ENCODE results near the gene CCDC88B.
"Not testable (repeated sequence)": the region's sequence is repeated elsewhere in the genome, so short reads cannot be mapped to it uniquely, and the experiment has no call there.

The CCDC88B gene

GRCh38 chr11:64321026-64321425 lies 19.0 kb upstream of the CCDC88B start:
- DNase-seq = no peak

- no peak for DNase-seq
Observed at GRCh38 chr11:64321533-64321932, 18.5 kb upstream of the CCDC88B start.

- DNase-seq = no peak
Observed at GRCh38 chr11:64322925-64323260, 17.1 kb upstream of the CCDC88B start.

GRCh38 chr11:64323373-64323772 lies 16.6 kb upstream of the CCDC88B start:
- no peak for DNase-seq

GRCh38 chr11:64323984-64324383 lies 16.0 kb upstream of the CCDC88B start:
- DNase-seq = not testable (repeated sequence)

GRCh38 chr11:64324692-64325469 lies 15.1 kb upstream of the CCDC88B start:
- peak in 1 of 3 experiments; percentile 13 for DNase-seq

GRCh38 chr11:64327375-64327774 lies 12.6 kb upstream of the CCDC88B start:
- no peak for DNase-seq

- DNase-seq = no peak
Observed at GRCh38 chr11:64327993-64328392, 12.0 kb upstream of the CCDC88B start.

- DNase-seq = no peak
Observed at GRCh38 chr11:64330888-64331287, 9.1 kb upstream of the CCDC88B start.

- DNase-seq = peak in 1 of 3 experiments; percentile 12
Observed at GRCh38 chr11:64331569-64332371, 8.2 kb upstream of the CCDC88B start.

- DNase-seq = no peak
Observed at GRCh38 chr11:64333556-64333955, 6.4 kb upstream of the CCDC88B start.

- DNase-seq = peak; percentile 38 to 77 (median 48)
Observed at GRCh38 chr11:64334764-64335735, 5.0 kb upstream of the CCDC88B start.

- DNase-seq = no peak
Observed at GRCh38 chr11:64337538-64338249, 2.3 kb upstream of the CCDC88B start.

- DNase-seq = no peak
Observed at GRCh38 chr11:64338716-64339115, 1.3 kb upstream of the CCDC88B start.

GRCh38 chr11:64339286-64339685 lies 718 bp upstream of the CCDC88B start:
- DNase-seq = no peak

- DNase-seq = no peak
Observed at GRCh38 chr11:64340671-64341335, 799 bp downstream of the CCDC88B start.

- DNase-seq = no peak
Observed at GRCh38 chr11:64341429-64341828, 1.4 kb downstream of the CCDC88B start.

GRCh38 chr11:64341851-64342791 lies 2.1 kb downstream of the CCDC88B start:
- DNase-seq = peak; percentile 75 to 88 (median 81)

- peak in 2 of 3 experiments; percentile 47 to 77 for DNase-seq
Observed at GRCh38 chr11:64342869-64343745, 3.1 kb downstream of the CCDC88B start.
